ENCODE measurements around the gene LSM10.

DNA sequence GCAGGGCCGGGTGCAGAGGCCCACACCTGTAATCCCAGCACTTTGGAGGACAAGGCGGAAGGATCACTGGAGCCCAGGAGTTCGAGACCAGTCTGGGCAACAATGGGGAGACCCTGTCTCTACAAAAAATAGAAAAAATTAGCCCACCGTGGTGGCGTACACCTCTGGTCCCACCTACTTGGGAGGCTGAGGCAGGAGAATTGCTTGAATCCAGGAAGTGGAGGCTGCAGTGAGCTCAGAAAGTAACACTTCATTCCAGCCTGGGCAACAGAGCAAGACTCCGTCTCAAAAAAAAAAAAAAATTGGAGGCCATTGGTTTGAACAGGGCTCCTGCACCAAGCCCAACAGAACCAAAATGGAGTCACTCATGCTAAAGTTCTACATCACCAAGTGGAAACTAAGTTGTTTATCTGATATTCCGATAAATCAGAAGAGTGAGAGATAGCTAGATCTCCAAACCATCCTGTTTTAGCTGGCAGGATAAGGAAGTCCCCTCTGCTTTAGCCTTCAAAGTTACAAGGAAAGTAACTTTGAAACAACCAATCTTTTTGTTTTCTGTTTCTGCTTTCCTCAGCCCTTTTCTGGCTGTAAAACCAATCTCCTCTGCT is 766 bp upstream of the LSM10 start:
- TF ChIP-seq, protein P1, sequence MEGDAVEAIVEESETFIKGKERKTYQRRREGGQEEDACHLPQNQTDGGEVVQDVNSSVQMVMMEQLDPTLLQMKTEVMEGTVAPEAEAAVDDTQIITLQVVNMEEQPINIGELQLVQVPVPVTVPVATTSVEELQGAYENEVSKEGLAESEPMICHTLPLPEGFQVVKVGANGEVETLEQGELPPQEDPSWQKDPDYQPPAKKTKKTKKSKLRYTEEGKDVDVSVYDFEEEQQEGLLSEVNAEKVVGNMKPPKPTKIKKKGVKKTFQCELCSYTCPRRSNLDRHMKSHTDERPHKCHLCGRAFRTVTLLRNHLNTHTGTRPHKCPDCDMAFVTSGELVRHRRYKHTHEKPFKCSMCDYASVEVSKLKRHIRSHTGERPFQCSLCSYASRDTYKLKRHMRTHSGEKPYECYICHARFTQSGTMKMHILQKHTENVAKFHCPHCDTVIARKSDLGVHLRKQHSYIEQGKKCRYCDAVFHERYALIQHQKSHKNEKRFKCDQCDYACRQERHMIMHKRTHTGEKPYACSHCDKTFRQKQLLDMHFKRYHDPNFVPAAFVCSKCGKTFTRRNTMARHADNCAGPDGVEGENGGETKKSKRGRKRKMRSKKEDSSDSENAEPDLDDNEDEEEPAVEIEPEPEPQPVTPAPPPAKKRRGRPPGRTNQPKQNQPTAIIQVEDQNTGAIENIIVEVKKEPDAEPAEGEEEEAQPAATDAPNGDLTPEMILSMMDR (IDR thresholded peaks at IDR 0.05) = no peak
- TF ChIP-seq, protein P2, sequence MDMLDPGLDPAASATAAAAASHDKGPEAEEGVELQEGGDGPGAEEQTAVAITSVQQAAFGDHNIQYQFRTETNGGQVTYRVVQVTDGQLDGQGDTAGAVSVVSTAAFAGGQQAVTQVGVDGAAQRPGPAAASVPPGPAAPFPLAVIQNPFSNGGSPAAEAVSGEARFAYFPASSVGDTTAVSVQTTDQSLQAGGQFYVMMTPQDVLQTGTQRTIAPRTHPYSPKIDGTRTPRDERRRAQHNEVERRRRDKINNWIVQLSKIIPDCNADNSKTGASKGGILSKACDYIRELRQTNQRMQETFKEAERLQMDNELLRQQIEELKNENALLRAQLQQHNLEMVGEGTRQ (CRISPR knock-in tag; IDR thresholded peaks at IDR 0.05) = no peak
- no peak for TF ChIP-seq SP1 (CRISPR knock-in tag; conservative IDR thresholded peaks at IDR 0.05)
- TF ChIP-seq ZNF263 (CRISPR knock-in tag; IDR thresholded peaks at IDR 0.05; ENCODE audit: low read depth) = no peak
- TF ChIP-seq, protein P3, sequence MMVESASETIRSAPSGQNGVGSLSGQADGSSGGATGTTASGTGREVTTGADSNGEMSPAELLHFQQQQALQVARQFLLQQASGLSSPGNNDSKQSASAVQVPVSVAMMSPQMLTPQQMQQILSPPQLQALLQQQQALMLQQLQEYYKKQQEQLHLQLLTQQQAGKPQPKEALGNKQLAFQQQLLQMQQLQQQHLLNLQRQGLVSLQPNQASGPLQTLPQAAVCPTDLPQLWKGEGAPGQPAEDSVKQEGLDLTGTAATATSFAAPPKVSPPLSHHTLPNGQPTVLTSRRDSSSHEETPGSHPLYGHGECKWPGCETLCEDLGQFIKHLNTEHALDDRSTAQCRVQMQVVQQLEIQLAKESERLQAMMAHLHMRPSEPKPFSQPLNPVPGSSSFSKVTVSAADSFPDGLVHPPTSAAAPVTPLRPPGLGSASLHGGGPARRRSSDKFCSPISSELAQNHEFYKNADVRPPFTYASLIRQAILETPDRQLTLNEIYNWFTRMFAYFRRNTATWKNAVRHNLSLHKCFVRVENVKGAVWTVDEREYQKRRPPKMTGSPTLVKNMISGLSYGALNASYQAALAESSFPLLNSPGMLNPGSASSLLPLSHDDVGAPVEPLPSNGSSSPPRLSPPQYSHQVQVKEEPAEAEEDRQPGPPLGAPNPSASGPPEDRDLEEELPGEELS (CRISPR knock-in tag; IDR thresholded peaks at IDR 0.05) = no peak
- no peak for TF ChIP-seq JUN (CRISPR knock-in tag; IDR thresholded peaks at IDR 0.05)
- TF ChIP-seq ATF1 (CRISPR knock-in tag; IDR thresholded peaks at IDR 0.05) = no peak
- no peak for TF ChIP-seq ZBTB43 (CRISPR knock-in tag; IDR thresholded peaks at IDR 0.05)
- TF ChIP-seq ETV6 (CRISPR knock-in tag; IDR thresholded peaks at IDR 0.05) = no peak
- TF ChIP-seq ZNF138 (CRISPR knock-in tag; conservative IDR thresholded peaks at IDR 0.05) = no peak
